ENCODE measurements around the gene LSAMP.

Gene LSAMP

DNA sequence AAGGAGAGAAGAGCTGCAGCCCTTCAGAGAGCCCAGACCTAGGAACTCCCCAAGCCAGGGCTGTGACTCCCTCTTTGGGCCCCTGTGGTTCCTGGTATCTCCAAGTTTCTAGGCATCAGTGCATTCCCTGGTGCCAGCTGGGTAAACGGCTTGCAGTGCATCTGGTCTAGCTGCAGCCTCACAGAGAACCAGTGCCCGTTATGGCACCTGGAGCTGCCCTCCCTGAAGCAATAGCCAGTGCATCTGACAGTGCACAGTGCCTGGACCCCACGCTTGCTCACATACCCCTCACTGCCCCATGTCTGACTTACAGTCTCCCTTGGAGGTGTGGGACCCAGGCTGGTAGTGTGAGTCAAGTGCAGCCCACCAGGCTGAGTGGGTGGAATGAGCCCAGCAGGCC, 52.1 kb downstream of the LSAMP start:
- Histone ChIP-seq H3K27ac (ENCODE audit: low read length) (no peak overlapping the region), H3K4me2 (ENCODE audit: low read length) (no peak overlapping the region), H2AFZ (ENCODE audit: low read depth, low read length) (no peak overlapping the region), H4K20me1 (ENCODE audit: insufficient read depth, low read length) (no peaks in the 10 kb centered on the region), H3K79me2 (ENCODE audit: low read length) (no peaks in the 10 kb centered on the region), H3K27me3 (ENCODE audit: low read depth, low read length) (no peaks in the 10 kb centered on the region), H3K9ac (ENCODE audit: low read length) (no peak overlapping the region), H3K4me1 (ENCODE audit: low read length) (no peaks in the 10 kb centered on the region), H3K4me3 (ENCODE audit: low read length) (no peak overlapping the region), H3K9me3 (ENCODE audit: insufficient read depth, low read length) (no peaks in the 10 kb centered on the region), H3K36me3 (replicated peaks; ENCODE audit: low read depth, low read length) (no peaks in the 10 kb centered on the region)
- TF ChIP-seq, protein P1, sequence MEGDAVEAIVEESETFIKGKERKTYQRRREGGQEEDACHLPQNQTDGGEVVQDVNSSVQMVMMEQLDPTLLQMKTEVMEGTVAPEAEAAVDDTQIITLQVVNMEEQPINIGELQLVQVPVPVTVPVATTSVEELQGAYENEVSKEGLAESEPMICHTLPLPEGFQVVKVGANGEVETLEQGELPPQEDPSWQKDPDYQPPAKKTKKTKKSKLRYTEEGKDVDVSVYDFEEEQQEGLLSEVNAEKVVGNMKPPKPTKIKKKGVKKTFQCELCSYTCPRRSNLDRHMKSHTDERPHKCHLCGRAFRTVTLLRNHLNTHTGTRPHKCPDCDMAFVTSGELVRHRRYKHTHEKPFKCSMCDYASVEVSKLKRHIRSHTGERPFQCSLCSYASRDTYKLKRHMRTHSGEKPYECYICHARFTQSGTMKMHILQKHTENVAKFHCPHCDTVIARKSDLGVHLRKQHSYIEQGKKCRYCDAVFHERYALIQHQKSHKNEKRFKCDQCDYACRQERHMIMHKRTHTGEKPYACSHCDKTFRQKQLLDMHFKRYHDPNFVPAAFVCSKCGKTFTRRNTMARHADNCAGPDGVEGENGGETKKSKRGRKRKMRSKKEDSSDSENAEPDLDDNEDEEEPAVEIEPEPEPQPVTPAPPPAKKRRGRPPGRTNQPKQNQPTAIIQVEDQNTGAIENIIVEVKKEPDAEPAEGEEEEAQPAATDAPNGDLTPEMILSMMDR (IDR thresholded peaks at IDR 0.05; ENCODE audit: low read depth, low read length): no peak
- TF ChIP-seq EZH2phosphoT487 (IDR thresholded peaks at IDR 0.05; ENCODE audit: low read depth): no peak

GRCh38 chr3:116392291-116392690, 53.0 kb downstream of the LSAMP start:
- H3K4me1 ChIP-seq (ENCODE audit: low read length): no peaks in the 10 kb centered on the region
- no peak overlapping the region for H3K27ac ChIP-seq (ENCODE audit: low read length)
- no peak overlapping the region for H3K4me2 ChIP-seq (ENCODE audit: low read length)
- H3K9ac ChIP-seq (ENCODE audit: low read length): no peak overlapping the region
- TF ChIP-seq, protein P1 (IDR thresholded peaks at IDR 0.05; ENCODE audit: low read depth, low read length): no peak
- no peak for TF ChIP-seq EZH2phosphoT487 (IDR thresholded peaks at IDR 0.05; ENCODE audit: low read depth)
- no peaks in the 10 kb centered on the region for H3K27me3 ChIP-seq (ENCODE audit: low read depth, low read length)
- H2AFZ ChIP-seq (ENCODE audit: low read depth, low read length): no peak overlapping the region
- H3K9me3 ChIP-seq (ENCODE audit: insufficient read depth, low read length): no peaks in the 10 kb centered on the region
- no peaks in the 10 kb centered on the region for H4K20me1 ChIP-seq (ENCODE audit: insufficient read depth, low read length)
- no peaks in the 10 kb centered on the region for H3K79me2 ChIP-seq (ENCODE audit: low read length)
- no peaks in the 10 kb centered on the region for H3K36me3 ChIP-seq (replicated peaks; ENCODE audit: low read depth, low read length)
- no peak overlapping the region for H3K4me3 ChIP-seq (ENCODE audit: low read length)

DNA sequence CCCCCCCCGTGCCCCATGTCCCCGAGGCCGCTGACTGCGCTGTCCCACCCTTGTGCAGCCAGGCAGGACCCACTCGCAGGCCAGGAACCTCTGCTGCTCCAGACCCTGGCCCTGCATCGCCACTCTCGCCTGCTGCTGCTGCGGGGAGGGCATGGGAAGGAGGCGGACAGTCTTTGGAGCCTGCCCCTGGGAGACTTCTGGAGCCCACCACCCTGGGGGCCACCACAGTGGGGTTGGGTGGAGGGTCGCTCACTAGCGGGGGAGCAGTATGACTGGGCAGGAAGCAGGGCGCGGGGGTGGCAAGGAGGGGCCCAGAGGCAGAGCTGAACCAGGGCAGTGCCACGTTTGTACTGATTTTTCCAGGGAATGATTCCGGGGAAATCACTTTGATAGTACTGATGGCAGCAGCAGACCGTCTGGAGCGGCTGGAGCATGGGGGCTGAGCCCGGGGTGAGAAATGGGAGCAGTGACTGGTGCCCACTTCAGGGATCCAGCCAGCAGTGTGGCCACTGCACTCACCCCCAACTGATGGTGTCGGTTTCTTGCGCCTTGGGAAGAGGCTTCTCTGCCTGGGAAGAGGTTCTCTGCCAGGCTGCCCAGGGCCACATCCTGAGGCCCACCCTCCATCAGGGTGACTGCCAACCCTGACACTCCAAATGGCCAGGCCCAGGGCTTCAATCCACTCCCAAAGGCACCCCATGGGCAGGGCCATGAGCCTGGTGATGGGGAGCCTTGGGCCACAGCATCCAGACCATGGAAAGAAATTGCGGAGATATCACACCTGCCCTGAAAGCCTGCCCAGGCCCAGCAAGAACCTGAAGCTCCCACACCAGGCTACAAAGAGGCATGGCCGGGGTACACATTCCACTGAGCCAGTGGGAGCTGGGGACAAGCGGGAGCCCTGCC, 53.7 kb downstream of the LSAMP start:
- no peaks in the 10 kb centered on the region for H4K20me1 ChIP-seq (ENCODE audit: insufficient read depth, low read length)
- H3K79me2 ChIP-seq (ENCODE audit: low read length): no peaks in the 10 kb centered on the region
- no peaks in the 10 kb centered on the region for H3K9me3 ChIP-seq (ENCODE audit: insufficient read depth, low read length)
- no peak overlapping the region for H2AFZ ChIP-seq (ENCODE audit: low read depth, low read length)
- no peak overlapping the region for H3K4me3 ChIP-seq (ENCODE audit: low read length)
- H3K27me3 ChIP-seq (ENCODE audit: low read depth, low read length): no peaks in the 10 kb centered on the region
- no peaks in the 10 kb centered on the region for H3K4me1 ChIP-seq (ENCODE audit: low read length)
- H3K36me3 ChIP-seq (replicated peaks; ENCODE audit: low read depth, low read length): no peaks in the 10 kb centered on the region
- no peak overlapping the region for H3K4me2 ChIP-seq (ENCODE audit: low read length)
- no peak overlapping the region for H3K27ac ChIP-seq (ENCODE audit: low read length)
- H3K9ac ChIP-seq (ENCODE audit: low read length): no peak overlapping the region
- no peak for TF ChIP-seq EZH2phosphoT487 (IDR thresholded peaks at IDR 0.05; ENCODE audit: low read depth)
- TF ChIP-seq, protein P1 (IDR thresholded peaks at IDR 0.05; ENCODE audit: low read depth, low read length): no peak

DNA sequence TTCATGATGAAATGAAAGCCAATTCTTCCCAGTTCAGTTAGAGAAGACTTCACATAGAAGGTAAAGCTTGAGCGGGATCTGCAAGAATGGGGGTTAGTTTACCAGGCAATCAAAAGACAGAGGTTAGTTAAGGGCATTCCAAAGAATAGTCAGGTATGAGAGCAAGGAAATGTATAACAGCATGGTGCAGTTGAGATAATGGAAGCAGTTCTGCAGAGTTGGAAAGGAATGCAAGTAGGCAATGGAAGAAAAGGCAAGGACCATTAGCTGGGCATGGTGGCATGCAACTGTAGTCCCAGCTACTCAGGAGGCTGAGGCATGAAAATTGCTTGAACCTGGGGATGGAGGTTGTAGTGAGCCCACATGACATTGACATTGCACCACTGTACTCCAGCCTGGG, 55.0 kb downstream of the LSAMP start:
- Histone ChIP-seq H3K9me3 (ENCODE audit: insufficient read depth, low read length) (no peaks in the 10 kb centered on the region), H3K36me3 (replicated peaks; ENCODE audit: low read depth, low read length) (no peaks in the 10 kb centered on the region), H3K4me2 (ENCODE audit: low read length) (no peak overlapping the region), H3K27me3 (ENCODE audit: low read depth, low read length) (no peaks in the 10 kb centered on the region), H3K79me2 (ENCODE audit: low read length) (no peaks in the 10 kb centered on the region), H3K27ac (ENCODE audit: low read length) (no peak overlapping the region), H4K20me1 (ENCODE audit: insufficient read depth, low read length) (no peaks in the 10 kb centered on the region), H3K4me3 (ENCODE audit: low read length) (no peak overlapping the region), H3K4me1 (ENCODE audit: low read length) (no peaks in the 10 kb centered on the region), H2AFZ (ENCODE audit: low read depth, low read length) (no peak overlapping the region), H3K9ac (ENCODE audit: low read length) (no peak overlapping the region)
- no peak for TF ChIP-seq EZH2phosphoT487 (IDR thresholded peaks at IDR 0.05; ENCODE audit: low read depth)
- TF ChIP-seq, protein P1 (IDR thresholded peaks at IDR 0.05; ENCODE audit: low read depth, low read length): no peak
